GM21619 (cell line): ENCODE measurements around the gene MYMX.
"Not testable (repeated sequence)": the region's sequence is repeated elsewhere in the genome, so short reads cannot be mapped to it uniquely, and the experiment has no call there.

Experiments
- ATAC-seq: cut with Tn5 transposase; IDR thresholded peaks from one replicate; pipeline ENCODE4 v1.9.1; 2021; ENCODE audit not compliant: unreplicated experiment

The MYMX gene

GRCh38 chr6:44230034-44230675 lies 13.4 kb downstream of the MYMX start:
- ATAC-seq, result no peak

DNA sequence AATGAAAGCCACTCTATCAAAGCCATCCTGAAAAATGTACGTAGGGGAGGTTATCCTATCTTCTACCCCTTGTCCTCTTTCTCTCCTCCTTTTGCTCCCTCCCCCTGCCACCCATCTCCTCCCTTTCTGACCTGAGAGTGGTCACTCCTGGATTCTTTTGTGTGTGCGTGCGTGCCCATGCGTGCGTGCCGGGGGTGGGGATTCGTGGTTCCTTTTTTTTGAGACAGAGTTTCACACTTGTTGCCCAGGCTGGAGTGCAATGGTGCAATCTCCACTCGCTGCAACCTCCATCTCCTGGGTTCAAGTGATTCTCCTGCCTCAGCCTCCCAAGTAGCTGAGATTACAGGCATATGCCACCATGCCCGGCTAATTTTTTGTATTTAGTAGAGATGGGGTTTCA lies 14.7 kb downstream of the MYMX start:
- ATAC-seq, result not testable (repeated sequence)

DNA sequence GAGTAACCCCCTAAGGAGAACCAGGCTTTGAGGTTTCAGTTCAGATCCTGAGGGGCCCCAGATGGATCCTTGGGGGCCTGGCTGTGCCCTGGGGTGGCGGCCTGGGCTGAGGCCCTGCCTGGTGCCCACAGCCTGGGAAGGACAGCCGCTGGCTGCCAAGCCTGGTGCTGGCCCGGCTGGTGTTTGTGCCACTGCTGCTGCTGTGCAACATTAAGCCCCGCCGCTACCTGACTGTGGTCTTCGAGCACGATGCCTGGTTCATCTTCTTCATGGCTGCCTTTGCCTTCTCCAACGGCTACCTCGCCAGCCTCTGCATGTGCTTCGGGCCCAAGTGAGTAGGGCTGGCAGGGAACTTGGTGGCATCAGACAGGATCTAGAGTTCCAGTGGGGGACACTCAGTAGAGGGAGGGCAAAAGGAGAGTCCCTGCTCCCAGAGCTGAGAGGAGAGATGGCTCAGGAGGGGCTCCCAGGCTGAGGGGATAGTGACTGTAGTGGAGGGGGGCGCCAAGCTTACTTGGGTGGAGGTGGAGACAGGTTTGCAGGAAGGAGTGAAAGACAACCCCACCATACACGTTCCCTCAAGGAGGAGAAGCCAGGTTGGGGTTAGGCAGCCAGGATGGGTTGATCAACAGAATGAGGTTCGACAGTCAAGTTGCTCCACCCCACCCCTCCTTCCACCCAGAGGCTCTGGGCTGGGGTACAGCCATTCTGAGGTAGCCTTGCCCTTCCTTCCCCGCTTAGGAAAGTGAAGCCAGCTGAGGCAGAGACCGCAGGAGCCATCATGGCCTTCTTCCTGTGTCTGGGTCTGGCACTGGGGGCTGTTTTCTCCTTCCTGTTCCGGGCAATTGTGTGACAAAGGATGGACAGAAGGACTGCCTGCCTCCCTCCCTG lies 16.2 kb downstream of the MYMX start:
- no peak for ATAC-seq

DNA sequence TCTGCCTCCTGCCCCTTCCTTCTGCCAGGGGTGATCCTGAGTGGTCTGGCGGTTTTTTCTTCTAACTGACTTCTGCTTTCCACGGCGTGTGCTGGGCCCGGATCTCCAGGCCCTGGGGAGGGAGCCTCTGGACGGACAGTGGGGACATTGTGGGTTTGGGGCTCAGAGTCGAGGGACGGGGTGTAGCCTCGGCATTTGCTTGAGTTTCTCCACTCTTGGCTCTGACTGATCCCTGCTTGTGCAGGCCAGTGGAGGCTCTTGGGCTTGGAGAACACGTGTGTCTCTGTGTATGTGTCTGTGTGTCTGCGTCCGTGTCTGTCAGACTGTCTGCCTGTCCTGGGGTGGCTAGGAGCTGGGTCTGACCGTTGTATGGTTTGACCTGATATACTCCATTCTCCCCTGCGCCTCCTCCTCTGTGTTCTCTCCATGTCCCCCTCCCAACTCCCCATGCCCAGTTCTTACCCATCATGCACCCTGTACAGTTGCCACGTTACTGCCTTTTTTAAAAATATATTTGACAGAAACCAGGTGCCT lies 16.9 kb downstream of the MYMX start:
- ATAC-seq, result no peak

- ATAC-seq, result no peak
These were observed 17.6 kb downstream of the MYMX start for GRCh38 chr6:44234101-44235025.

GRCh38 chr6:44235269-44235668 lies 18.5 kb downstream of the MYMX start:
- ATAC-seq, result no peak

DNA sequence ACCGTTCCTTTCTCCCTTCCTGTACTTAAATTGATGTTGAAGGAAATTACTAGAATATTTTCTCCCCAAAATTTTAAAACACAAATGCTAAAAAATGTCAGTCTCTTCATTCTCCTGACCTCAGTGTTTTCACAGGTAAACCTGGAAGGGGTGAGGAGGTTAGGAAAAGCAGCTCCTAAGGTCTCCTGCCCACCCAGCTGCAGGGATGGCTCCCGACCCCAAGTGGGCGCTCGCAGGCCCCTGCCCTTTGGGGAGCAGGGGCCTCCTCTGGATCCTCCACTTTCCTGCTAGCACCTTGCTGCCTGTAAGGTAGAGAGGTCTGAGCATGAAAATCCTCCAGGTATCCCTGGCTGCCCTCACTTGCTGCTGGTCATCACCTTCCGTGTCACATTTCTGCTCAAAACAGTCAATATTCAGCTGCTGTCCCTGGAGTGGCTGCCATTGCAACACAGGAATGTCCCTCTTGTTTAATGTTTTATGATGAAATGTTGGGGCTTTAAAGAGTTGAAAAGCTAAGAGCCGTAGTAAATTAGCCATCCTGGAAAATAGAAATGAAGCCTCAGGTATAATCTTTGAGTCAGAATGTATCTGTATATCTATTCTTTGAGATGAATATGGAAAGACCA lies 19.3 kb downstream of the MYMX start:
- no peak for ATAC-seq

GRCh38 chr6:44237021-44237812 lies 20.5 kb downstream of the MYMX start:
- ATAC-seq, result peak; percentile 69

- ATAC-seq, result peak; percentile 69
These were observed 21.2 kb downstream of the MYMX start for GRCh38 chr6:44237813-44238433.

DNA sequence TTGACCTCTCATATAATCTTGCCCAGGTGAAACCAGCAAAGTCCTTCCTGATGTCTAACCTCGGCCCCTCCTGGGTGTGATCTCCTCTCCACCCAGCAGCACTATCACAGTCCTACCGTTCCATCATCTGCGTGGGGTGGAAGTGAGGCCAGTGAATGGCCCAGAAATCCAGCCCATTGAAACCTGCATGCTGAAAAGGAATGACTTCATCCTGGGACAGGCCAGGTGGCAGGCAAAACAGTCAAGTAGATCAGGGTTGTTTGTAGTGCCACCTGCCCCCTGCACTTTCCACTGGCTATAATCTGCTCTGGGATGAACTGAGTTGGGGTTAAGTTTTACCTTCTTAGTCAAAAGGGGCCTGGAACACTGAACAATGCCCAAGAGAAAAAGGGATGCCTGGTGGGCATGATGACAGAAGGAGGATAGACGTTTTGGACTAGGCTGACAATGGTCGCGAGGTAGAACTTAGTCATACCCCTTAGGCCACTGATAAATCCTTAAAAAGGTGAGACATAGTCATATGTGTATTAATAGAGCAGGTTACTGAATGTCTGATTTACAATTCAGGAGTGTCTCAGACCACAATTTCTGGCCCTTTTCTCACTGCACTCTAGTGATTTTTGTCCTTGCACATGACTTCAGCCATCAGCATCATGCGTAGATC lies 22.1 kb downstream of the MYMX start:
- ATAC-seq, result no peak

- ATAC-seq, result no peak
These were observed 26.6 kb downstream of the MYMX start for GRCh38 chr6:44243345-44243744.

- ATAC-seq, result no peak
These were observed 28.7 kb downstream of the MYMX start for GRCh38 chr6:44245391-44245911.

DNA sequence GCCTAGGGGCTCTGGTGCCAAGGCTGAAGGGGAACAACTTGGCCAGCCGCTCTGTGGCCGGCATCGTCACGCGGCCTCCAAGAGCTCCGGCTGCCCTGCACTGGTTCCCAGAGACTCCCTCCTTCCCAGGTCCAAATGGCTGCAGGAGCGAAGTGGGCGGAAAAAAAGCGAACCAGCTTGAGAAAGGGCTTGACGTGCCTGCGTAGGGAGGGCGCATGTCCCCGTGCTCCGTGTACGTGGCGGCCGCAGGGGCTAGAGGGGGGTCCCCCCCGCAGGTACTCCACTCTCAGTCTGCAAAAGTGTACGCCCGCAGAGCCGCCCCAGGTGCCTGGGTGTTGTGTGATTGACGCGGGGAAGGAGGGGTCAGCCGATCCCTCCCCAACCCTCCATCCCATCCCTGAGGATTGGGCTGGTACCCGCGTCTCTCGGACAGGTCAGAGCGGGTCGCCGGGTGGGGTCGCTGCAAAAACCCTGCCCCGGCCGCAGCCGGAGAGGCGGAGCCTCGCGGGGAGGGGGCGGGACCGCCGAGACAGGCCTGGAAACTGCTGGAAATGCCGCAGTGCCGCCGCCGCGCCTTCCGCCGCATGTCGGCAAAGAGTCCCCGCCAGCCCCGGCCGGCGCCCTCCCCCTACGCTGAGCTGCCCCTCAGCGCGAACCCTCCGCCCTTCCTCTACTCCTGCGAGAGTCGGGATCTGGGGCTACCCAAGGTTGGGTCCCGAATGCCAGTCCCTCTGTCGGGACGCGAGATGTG lies 29.4 kb downstream of the MYMX start:
- peak; percentile 45 for ATAC-seq

DNA sequence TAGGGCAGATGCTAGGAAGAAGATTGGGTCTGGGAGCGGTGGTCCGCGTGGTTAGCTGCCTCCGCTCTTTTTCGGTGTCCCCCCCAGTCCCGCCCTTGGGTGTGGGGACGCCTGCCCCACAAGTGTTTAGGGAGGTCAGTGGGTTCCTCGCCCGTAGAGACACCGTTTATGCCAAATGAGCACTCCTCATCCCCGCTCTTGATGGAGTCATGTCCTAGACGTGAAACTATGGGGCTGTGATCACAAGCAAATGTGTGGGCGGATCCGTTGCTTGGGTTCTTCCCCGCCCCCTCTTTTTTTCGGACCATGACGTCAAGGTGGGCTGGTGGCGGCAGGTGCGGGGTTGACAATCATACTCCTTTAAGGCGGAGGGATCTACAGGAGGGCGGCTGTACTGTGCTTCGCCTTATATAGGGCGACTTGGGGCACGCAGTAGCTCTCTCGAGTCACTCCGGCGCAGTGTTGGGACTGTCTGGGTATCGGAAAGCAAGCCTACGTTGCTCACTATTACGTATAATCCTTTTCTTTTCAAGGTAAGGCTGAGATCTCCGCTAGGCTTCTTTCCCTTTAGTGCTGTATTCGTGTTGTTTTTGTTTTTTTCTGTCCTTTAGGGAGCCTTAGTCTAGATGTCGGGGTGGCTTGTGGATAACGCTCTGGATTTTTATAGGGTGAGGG lies 30.1 kb downstream of the MYMX start, which contains the start of gene HSP90AB1:
TSS of gene HSP90AB1 (plus strand) at position 439 of the 675 bp plus-strand sequence. CDS start 1,529 bp downstream, outside the sequence.
- peak; percentile 54 for ATAC-seq

DNA sequence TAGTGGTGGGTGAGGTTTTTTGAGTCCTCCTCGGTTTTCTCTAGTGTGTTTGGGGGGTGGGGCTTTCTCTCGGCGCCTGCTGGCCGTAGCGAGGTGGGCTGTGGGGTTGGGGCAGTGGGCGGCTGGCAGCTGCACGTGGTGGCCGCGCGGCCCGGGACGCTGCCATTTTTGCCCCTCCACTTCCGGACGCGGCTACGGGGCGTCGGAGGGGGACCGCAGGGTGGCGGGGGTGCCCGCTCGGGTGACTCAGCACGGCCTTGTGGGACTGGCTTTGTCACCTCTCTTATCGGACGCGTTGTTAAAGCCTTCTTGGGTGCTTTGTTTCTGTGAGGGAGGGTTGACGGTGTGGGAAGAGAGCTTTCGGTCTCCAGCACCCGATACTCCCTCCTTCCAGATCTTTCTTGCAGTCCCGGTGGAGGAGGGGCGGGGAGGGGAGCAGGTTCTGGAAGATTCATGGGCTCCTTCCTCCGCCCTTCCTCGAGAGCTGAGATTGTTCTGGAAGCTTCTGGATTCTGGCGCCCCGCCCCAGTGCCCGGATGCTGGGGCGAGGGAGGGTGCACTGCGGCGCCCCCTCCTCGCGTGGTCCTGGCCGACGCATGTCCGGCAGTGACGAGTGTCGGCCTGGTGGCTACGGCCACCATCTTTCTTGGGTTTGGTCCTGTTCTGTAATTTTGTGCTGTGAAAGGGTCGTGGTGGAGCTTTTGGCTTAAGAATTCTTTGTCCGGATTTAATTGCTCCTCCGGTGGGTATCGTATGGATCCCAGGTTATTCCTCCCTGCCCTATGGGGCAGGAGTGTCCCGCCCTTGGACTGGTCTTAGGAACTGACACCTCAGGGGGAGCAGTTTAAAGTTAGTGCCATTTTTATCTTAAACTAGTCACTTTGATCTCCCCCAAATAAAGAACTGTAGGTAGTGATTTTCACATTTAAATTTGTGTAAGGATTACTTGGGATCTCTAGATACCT lies 30.9 kb downstream of the MYMX start:
- ATAC-seq, result peak; percentile 28

DNA sequence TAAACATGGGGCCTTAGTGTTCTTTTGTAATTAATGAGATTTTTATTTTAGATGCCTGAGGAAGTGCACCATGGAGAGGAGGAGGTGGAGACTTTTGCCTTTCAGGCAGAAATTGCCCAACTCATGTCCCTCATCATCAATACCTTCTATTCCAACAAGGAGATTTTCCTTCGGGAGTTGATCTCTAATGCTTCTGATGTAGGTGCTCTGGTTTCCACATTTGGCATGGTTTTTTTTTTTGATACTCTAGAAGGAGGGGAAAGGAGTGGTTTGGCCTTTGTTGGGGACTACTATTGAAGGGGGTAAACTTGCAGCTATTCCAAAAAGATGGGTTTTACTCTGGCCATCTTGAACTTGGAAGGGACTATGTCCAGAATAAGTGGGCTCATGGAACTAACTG lies 31.9 kb downstream of the MYMX start:
- no peak for ATAC-seq
